GM18861 (cell line): ENCODE measurements around the gene RBCK1.
A peak's percentile ranks its signal among the peaks of the same experiment; 100 is the strongest.

Experiments
- ATAC-seq: cut with Tn5 transposase; IDR thresholded peaks from one replicate; pipeline ENCODE4 v1.9.1; 2021; ENCODE audit not compliant: unreplicated experiment

Gene RBCK1

GRCh38 chr20:397432-398237 is 10.5 kb upstream of the RBCK1 start:
- ATAC-seq: no peak

- ATAC-seq: no peak
Observed at GRCh38 chr20:399182-399707, 8.9 kb upstream of the RBCK1 start.

GRCh38 chr20:400128-400453 is 8.0 kb upstream of the RBCK1 start:
- ATAC-seq: no peak

- ATAC-seq: no peak
Observed at GRCh38 chr20:400454-401275, 7.4 kb upstream of the RBCK1 start.

GRCh38 chr20:401682-402495 is 6.2 kb upstream of the RBCK1 start:
- no peak for ATAC-seq

GRCh38 chr20:402496-402885 is 5.6 kb upstream of the RBCK1 start:
- ATAC-seq: no peak

- no peak for ATAC-seq
Observed at GRCh38 chr20:402898-403581, 5.1 kb upstream of the RBCK1 start.

- no peak for ATAC-seq
Observed at GRCh38 chr20:403582-403957, 4.5 kb upstream of the RBCK1 start.

- ATAC-seq: no peak
Observed at GRCh38 chr20:404088-404487, 4.0 kb upstream of the RBCK1 start.

GRCh38 chr20:406200-407132 is 1.6 kb upstream of the RBCK1 start:
- ATAC-seq: no peak

- peak; percentile 46 for ATAC-seq
Observed at GRCh38 chr20:407133-407952, 756 bp upstream of the RBCK1 start.

- peak; percentile 14 for ATAC-seq
Observed at GRCh38 chr20:408843-409696, 971 bp downstream of the RBCK1 start.

- ATAC-seq: no peak
Observed at GRCh38 chr20:409697-410559, 1.8 kb downstream of the RBCK1 start.

GRCh38 chr20:412081-412480 is 4.0 kb downstream of the RBCK1 start:
- no peak for ATAC-seq

- no peak for ATAC-seq
Observed at GRCh38 chr20:414161-414560, 6.1 kb downstream of the RBCK1 start.

- no peak for ATAC-seq
Observed at GRCh38 chr20:415820-416322, 7.8 kb downstream of the RBCK1 start.
